ENCODE results near the gene ANKFY1.

GRCh38 chr17:4221899-4222659, 41.7 kb downstream of the ANKFY1 start:
- TF ChIP-seq, protein P1, sequence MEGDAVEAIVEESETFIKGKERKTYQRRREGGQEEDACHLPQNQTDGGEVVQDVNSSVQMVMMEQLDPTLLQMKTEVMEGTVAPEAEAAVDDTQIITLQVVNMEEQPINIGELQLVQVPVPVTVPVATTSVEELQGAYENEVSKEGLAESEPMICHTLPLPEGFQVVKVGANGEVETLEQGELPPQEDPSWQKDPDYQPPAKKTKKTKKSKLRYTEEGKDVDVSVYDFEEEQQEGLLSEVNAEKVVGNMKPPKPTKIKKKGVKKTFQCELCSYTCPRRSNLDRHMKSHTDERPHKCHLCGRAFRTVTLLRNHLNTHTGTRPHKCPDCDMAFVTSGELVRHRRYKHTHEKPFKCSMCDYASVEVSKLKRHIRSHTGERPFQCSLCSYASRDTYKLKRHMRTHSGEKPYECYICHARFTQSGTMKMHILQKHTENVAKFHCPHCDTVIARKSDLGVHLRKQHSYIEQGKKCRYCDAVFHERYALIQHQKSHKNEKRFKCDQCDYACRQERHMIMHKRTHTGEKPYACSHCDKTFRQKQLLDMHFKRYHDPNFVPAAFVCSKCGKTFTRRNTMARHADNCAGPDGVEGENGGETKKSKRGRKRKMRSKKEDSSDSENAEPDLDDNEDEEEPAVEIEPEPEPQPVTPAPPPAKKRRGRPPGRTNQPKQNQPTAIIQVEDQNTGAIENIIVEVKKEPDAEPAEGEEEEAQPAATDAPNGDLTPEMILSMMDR (IDR thresholded peaks at IDR 0.05; ENCODE audit: low read length), result no peak
- no peak for TF ChIP-seq EZH2phosphoT487 (IDR thresholded peaks at IDR 0.05; ENCODE audit: low read length)
- no peak for TF ChIP-seq EZH2 (optimal IDR thresholded peaks at IDR 0.05; ENCODE audit: low read depth, low read length)
